ENCODE measurements around the gene VDAC2.

Gene VDAC2

DNA sequence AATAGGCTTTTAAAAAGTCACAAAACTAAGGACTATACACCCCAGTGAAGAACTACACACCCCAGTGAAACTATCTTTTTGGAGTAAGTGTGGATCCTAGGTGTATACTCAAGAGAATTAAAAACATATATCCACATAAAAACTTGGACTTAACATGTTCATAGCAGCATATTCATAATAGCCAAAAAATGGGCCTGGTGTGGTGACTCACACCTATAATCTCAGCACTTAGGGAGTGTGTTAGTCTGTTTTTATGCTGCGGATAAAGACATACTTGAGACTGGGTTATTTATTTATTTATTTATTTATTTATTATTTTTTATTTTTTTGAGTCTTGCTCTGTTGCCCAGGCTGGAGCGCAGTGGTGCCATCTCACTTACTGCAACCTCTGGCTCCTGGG, 44.1 kb downstream of the VDAC2 start:
- DNase-seq, result no peak

DNA sequence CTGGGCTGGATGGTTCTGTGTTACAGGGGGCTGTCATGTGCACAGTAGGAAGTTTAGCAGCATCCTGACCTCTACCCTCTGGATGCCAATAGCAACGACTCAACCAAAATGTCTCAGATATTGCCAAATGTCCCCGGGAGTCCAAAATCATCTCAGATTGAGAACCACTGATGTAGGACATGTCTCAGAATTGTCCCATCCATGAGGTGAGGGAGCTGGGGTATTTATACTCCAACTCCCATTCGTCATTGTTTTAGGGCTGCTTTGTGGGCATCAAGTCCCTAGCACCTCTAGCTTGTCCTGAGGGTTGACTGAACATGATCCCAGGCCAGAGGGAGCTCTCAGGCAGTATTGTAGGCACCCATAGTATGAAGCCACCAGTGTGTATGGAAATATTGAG, 50.4 kb downstream of the VDAC2 start:
- no peak for DNase-seq

DNA sequence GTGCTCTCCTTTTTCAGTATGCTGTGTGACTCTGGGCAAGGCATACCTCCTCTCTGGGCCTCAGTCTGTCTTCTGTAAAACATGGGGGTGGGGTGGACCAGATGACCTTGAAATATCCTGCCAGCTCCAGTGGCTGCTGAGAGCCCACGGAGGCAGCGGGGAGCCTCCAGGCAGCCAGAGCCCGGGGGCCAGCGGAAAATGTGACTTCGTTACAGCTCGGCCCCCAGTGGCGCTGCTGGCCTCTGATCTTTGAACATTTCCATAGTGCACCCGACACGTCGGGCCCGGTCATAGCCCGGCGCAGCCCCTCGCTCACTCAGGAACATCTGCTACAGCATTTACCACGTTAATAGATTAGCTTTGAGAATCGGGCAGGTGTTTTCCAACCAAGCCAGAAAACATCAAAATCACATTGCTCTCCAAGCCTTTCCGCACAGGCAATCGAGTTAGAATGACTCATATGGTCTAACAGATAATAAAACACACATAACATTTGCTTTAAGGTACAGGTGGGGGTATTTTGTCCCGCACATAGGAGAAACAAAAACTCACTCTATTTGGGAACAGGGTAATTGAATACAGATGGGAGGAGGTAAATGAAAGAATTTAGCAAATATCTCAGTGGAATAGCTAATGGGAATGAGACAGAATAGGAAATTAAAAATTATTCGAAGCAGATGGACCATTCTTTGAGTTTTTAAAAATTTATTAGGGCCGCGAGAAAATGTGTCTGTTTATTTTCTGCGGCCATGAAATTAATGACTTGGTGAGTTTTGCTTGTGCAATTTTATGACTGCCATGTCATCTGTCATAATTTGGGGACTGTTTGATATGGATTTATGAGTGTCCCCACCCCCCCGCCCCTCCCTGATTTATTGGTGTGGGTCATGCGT, 51.5 kb downstream of the VDAC2 start:
- DNase-seq, result no peak

DNA sequence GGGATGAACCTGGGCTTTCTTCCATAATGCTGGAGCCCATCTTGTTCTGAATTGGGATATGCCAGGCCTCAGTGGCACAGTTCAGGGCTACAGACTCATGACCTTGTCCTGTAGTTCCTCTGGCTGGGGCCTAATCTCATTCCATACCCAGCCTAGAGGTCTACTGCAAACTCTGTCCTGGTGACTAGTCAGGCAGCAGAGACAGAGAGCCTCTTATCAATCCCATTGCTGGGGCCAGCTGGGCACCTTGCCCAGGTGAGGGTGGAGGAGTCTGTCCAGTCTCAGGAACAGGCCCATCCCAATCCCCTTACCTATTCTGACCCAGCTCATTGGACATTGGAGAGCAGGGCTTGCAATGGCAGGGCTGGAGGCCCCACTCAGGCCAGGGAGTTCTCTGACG, 53.2 kb downstream of the VDAC2 start:
- no peak for DNase-seq

DNA sequence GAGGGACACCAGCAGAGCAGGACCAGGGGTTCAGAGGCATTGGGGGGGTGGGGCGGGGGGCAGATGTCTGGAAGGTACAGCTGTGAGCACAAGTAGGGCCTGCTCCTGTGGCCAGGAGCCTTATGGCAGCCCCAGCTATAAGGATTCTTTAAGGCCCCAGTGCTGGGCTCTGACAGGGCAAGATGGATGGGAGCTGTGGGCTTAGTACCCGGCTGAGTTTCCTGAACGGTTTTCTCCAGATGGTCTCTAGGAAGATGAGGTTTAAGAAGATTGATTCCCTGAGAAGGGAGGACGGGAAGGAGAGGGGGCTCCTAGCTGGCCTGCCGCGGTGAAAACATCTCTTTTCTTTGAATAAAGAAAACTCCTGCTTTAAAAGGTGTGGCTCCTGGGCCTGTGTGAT, 55.3 kb downstream of the VDAC2 start:
- DNase-seq, result no peak

DNA sequence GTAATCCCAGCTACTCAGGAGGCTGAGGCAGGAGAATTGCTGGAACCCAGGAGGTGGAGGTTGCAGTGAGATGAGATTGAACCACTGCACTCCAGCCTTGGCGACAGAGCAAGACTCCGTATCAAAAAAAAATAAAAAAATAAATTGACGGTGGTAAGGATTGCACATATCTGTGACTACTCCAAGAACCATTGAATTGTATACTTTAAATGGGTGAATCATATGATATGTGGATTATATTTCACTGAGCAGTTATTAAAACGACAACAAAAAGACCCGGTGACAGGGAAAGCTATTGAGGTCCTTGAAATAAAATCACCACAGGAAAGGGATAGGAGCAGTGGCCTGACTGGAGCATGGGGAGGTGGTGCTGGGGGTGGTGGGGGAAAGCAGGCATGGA, 56.3 kb downstream of the VDAC2 start:
- DNase-seq, result no peak

DNA sequence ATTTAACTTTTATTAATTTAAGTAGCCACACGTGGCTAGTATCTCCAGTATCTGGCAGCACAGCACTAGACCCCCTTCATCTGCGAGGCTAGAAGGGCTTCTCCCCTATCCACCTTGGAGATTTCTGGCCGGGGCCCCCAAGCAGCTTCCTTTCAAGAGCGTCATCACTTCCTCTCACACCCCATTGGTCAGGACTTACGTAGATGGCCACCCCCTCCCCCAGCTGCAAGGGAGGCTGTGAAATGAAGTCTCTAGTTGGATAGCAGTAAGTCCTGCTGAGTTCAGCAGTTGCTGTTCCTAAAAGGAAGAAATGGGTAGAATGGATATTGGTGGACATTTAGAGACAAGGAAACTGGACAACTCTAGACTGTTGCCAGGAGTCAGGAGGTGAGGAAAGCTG, 59.0 kb downstream of the VDAC2 start:
- DNase-seq, result no peak

DNA sequence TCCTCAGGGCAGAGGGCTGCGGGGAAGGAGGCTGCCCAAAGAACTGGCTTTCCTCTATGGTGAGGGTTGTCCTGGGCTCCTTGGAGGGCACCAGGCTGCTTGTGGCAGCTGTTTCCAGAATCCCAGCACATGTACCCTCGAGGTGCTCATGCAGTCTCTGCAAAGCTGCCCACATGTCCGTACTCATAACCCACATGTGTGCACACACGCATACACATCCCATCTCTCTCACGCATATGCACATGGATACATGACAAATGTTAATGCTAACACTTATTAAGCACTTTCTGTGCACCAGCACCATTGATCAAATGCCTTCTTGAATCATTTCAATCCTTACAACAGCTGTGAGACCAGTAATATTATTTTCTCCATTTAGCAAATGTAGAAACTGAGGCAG, 61.5 kb downstream of the VDAC2 start:
- DNase-seq, result no peak

DNA sequence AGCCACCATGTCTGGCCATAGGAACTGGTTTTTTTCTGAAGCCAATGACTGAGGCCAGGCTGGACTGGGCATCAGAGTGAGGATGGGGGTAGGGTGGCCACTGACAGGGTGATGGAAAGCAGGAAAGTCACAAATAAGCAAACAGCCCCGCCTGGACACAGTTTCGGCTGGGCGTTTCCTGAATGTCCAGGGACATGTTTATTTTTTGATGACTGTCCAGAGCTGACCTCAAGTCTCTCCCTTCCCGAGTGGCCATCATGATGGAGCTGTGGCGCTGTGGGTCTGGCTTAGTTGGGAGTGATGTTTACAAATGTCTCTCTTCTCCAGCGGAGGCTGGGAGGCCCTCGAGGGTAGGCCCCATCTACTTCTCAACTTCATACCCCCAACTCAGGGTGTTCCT, 62.3 kb downstream of the VDAC2 start:
- no peak for DNase-seq

DNA sequence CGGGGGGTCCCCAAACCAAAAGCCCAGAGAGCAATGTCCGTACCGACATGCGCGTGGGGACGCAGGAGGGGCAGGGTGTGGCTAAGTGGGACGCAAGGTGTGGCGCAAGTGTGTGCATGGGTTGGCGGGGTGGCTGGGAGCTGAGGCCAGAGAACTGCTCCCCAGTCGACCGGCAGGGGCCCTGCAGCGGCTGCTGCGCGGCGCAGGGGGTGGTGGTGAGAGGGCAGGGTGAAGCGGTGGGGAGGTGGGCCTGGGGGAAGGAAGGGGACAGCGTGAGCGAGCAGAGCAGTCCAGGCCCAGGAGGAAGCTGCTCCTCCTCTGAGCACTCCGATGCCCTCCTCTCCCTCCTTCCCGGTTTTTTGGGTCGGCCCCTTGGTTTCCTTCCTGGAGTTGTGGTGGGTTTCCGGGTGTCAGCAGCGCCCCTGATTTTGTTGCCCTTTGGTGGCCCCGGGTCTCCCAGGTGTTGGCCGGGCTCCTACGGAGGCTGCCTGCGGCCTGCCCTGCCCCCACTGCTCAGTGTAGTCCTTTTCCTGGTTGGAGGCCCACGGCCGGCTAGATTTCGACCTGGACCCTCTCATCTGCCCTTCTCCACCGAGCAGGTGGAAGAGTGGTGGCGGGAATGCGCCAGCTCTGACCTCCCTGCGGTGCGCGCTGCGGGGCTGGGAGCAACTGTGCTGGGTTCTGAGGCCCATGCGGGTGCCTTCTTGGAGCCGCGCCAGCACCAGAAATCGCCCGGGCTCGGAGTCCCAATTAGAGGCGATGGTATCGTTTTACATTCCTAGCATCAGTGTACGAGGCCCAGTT, 65.7 kb downstream of the VDAC2 start:
- no peak for DNase-seq

DNA sequence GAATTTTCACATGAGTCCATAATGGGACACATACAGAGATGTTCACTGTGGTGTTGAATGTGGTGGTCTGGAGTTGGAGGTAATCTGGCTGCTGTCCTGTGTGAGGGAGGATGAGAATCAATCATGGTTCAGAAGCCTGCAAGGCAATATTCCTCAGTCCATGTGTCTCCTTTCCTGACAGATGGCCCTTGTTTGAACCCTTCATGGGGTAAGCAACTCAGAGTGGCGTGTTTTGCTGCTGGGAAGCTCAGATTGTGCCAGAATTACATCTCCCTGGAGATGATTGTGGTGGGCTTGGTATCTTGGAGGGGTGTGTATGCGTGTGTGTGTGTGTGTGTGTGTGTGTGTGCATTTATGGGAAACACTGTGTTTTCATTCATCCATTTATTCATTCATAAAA, 69.6 kb downstream of the VDAC2 start:
- no peak for DNase-seq

Measured in SIG-M5 (cell line).